Measurements from ENCODE around the gene PLEKHM1. TPM values are rescaled to one million over a fixed set of nuclear protein-coding genes. Genes with fewer than 3 reads are reported as not detected.
A peak's percentile ranks its signal among the peaks of the same experiment; 100 is the strongest.
"Not testable (repeated sequence)": the region's sequence is repeated elsewhere in the genome, so short reads cannot be mapped to it uniquely, and the experiment has no call there.

PLEKHM1 gene
- total and polyA plus RNA-seq, 2 donors (not counting 3 experiments of a cell fraction or from before 2014, with no cell fraction given), result 29.7 to 52.0 TPM

GRCh38 chr17:45451131-45451530, 39.4 kb downstream of the PLEKHM1 start:
- DNase-seq (ENCODE audit: low read depth, low spot score), result no peak
- H3K4me1 ChIP-seq (ENCODE audit: control insufficient read depth, extremely low read depth, insufficient read depth, low read length), result peaks cover 12% of the 10 kb centered on the region
- no peaks in the 10 kb centered on the region for H3K27me3 ChIP-seq (ENCODE audit: control insufficient read depth in 2 of 2, insufficient read depth in 2 of 2, low read length in 2 of 2)
- ChIA-PET POLR2A (no interaction called here), CTCF (no interaction called here)
- no peak overlapping the region for H3K4me3 ChIP-seq (replicated peaks in 1 of 3; ENCODE audit: insufficient read depth in 1 of 3, low read depth in 1 of 3, low read length in 3 of 3)
- no peak overlapping the region for H3K4me2 ChIP-seq (ENCODE audit: insufficient read depth, low read length)
- intact Hi-C loops (cut with micrococcal nuclease), result no loop called here
- no peaks in the 10 kb centered on the region for H4K20me1 ChIP-seq (replicated peaks; ENCODE audit: control insufficient read depth, extremely low read depth, insufficient read depth, low read length)
- H3K79me2 ChIP-seq (ENCODE audit: control insufficient read depth, insufficient read depth, low read length), result no peaks in the 10 kb centered on the region
- H3K9me3 ChIP-seq (replicated peaks; ENCODE audit: control insufficient read depth, insufficient read depth, low read length), result no peaks in the 10 kb centered on the region
- BruUV-seq (replicated peaks), result no TSS peak
- no peak overlapping the region for H2AFZ ChIP-seq (ENCODE audit: low read depth, low read length)
- H3K27ac ChIP-seq (ENCODE audit: insufficient read depth, low read depth, low read length), result no peak overlapping the region
- TF ChIP-seq CTCF (IDR thresholded peaks at IDR 0.05; ENCODE audit: extremely low read depth in 1 of 2, insufficient read depth in 1 of 2, low read depth in 1 of 2, low read length in 2 of 2) (peak in 1 of 2 donors; percentile 40), MAX (IDR thresholded peaks at IDR 0.05; ENCODE audit: insufficient read depth, insufficient read length) (no peak)
- no peaks in the 10 kb centered on the region for H3K9me1 ChIP-seq (replicated peaks; ENCODE audit: control insufficient read depth, extremely low read depth, insufficient read depth, low read length)
- no peak for FAIRE-seq
- no peak overlapping the region for H3K9ac ChIP-seq (replicated peaks; ENCODE audit: extremely low read depth, insufficient read depth, low read length)
- peaks cover 0 to 4% of the 10 kb centered on the region in 2 experiments for H3K36me3 ChIP-seq (ENCODE audit: control insufficient read depth in 2 of 2, extremely low read depth in 1 of 2, insufficient read depth in 2 of 2, low read length in 2 of 2)
- dilution Hi-C loops (cut with MboI; ENCODE audit: extremely low pct_ligation_motif_present, low sequenced_read_pairs), result no loop called here

DNA sequence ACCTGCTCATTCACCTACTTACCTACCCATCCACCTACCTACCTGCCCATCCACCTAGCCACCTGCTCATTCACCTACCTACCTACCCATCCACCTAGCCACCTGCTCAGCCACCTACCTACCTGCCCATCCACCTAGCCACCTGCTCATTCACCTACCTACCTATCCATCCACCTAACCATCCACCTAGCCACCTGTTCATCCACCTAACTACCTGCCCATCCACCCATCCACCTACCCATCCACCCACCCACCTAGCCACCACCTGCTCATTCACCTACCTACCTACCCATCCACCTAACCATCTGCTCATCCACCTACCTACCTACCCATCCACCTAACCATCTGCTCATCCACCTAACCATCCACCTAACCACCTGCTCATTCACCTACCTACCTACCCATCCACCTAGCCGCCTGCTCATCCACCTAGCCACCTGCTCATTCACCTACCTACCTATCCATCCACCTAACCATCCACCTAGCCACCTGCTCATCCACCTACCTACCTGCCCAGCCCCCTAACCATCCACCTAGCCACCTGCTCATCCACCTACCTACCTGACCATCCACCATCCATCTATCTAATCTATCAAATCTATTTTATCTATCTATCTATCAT, 40.7 kb downstream of the PLEKHM1 start:
- intact Hi-C loops (cut with micrococcal nuclease); BruUV-seq (replicated peaks); POLR2A ChIA-PET; dilution Hi-C loops (cut with MboI; ENCODE audit: extremely low pct_ligation_motif_present, low sequenced_read_pairs); H3K9ac ChIP-seq (replicated peaks; ENCODE audit: extremely low read depth, insufficient read depth, low read length); H3K27me3 ChIP-seq (ENCODE audit: control insufficient read depth in 2 of 2, insufficient read depth in 2 of 2, low read length in 2 of 2); H3K4me2 ChIP-seq (ENCODE audit: insufficient read depth, low read length); H3K79me2 ChIP-seq (ENCODE audit: control insufficient read depth, insufficient read depth, low read length); H3K9me1 ChIP-seq (replicated peaks; ENCODE audit: control insufficient read depth, extremely low read depth, insufficient read depth, low read length); FAIRE-seq; DNase-seq (ENCODE audit: low read depth, low spot score); H3K36me3 ChIP-seq (ENCODE audit: control insufficient read depth in 2 of 2, extremely low read depth in 1 of 2, insufficient read depth in 2 of 2, low read length in 2 of 2); H2AFZ ChIP-seq (ENCODE audit: low read depth, low read length); H4K20me1 ChIP-seq (replicated peaks; ENCODE audit: control insufficient read depth, extremely low read depth, insufficient read depth, low read length); H3K9me3 ChIP-seq (replicated peaks; ENCODE audit: control insufficient read depth, insufficient read depth, low read length); H3K27ac ChIP-seq (ENCODE audit: insufficient read depth, low read depth, low read length); CTCF ChIA-PET; H3K4me3 ChIP-seq (replicated peaks in 1 of 3; ENCODE audit: insufficient read depth in 1 of 3, low read depth in 1 of 3, low read length in 3 of 3): not testable (repeated sequence)
- H3K4me1 ChIP-seq (ENCODE audit: control insufficient read depth, extremely low read depth, insufficient read depth, low read length), result peaks cover 17% of the 10 kb centered on the region

DNA sequence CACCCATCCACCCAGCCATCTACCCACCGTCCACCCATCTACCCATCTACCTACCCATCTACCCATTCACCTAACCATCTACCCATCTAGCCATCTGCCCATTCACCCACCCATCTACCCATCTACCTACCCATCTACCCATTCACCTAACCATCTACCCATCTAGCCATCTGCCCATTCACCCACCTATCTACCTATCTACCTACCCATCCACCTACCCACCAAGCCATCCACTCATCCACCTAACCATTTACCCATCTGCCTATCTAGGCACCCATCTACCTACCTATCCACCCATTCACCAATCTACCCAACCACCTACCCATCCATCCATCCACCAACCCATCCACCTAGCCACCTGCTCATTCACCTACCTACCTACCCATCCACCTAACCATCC, 41.3 kb downstream of the PLEKHM1 start:
- dilution Hi-C loops (cut with MboI; ENCODE audit: extremely low pct_ligation_motif_present, low sequenced_read_pairs); H2AFZ ChIP-seq (ENCODE audit: low read depth, low read length); H3K9me1 ChIP-seq (replicated peaks; ENCODE audit: control insufficient read depth, extremely low read depth, insufficient read depth, low read length); H3K36me3 ChIP-seq (ENCODE audit: control insufficient read depth in 2 of 2, extremely low read depth in 1 of 2, insufficient read depth in 2 of 2, low read length in 2 of 2); H3K4me2 ChIP-seq (ENCODE audit: insufficient read depth, low read length); BruUV-seq (replicated peaks); H3K79me2 ChIP-seq (ENCODE audit: control insufficient read depth, insufficient read depth, low read length); H3K9ac ChIP-seq (replicated peaks; ENCODE audit: extremely low read depth, insufficient read depth, low read length); intact Hi-C loops (cut with micrococcal nuclease); H3K9me3 ChIP-seq (replicated peaks; ENCODE audit: control insufficient read depth, insufficient read depth, low read length); H4K20me1 ChIP-seq (replicated peaks; ENCODE audit: control insufficient read depth, extremely low read depth, insufficient read depth, low read length); CTCF ChIA-PET; DNase-seq (ENCODE audit: low read depth, low spot score); POLR2A ChIA-PET; H3K27me3 ChIP-seq (ENCODE audit: control insufficient read depth in 2 of 2, insufficient read depth in 2 of 2, low read length in 2 of 2); H3K27ac ChIP-seq (ENCODE audit: insufficient read depth, low read depth, low read length); H3K4me3 ChIP-seq (replicated peaks in 1 of 3; ENCODE audit: insufficient read depth in 1 of 3, low read depth in 1 of 3, low read length in 3 of 3): not testable (repeated sequence)
- peaks cover 18% of the 10 kb centered on the region for H3K4me1 ChIP-seq (ENCODE audit: control insufficient read depth, extremely low read depth, insufficient read depth, low read length)
- FAIRE-seq, result peak; percentile 44

Measured in endothelial cell of umbilical vein (primary cell).